MM.1S (cell line): ENCODE data around the gene NKX2-3.

Source experiments
- EZH2 ChIP-seq: fragments of 300-600 bp; sonication (generic); optimal IDR thresholded peaks from 2 replicates; pipeline ENCODE3; 2017; ENCODE audit warnings: low read depth, mild to moderate bottlenecking, antibody characterized with exemption, low read length, mixed read lengths
- TF ChIP-seq, protein P1 (sequence below): fragments of 300-600 bp; sonication (generic); IDR thresholded peaks from 2 replicates; pipeline ENCODE4 v1.5.1; 2016; ENCODE audit warnings: antibody characterized with exemption, low read length, mixed read lengths

DNA sequence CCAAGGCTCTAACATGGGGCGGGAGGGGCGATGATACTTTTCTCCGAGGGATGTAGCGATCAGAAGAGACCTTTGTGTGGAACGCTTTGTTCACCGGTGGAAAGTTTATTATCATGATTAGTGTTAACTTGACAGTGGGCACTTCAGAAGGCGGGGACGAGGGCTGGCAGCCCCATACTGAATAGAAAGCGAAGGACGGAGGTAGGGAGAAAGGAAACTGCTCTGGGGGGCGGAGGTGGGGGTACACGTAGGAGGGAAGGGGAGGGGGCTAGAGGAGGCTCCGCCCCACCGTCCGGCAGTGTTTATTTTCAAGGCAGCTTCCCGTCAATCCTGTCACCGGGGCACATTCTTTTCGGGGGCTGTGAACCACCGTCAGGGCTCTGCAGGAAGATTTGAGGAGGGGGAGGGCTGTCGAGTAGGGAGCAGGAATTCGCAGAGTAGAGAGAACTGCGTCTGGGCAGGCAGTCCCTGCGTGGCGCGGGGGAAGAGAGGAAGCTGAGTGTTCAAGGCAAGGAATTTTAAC is 9.4 kb upstream of the NKX2-3 start:
- TF ChIP-seq, protein P1, sequence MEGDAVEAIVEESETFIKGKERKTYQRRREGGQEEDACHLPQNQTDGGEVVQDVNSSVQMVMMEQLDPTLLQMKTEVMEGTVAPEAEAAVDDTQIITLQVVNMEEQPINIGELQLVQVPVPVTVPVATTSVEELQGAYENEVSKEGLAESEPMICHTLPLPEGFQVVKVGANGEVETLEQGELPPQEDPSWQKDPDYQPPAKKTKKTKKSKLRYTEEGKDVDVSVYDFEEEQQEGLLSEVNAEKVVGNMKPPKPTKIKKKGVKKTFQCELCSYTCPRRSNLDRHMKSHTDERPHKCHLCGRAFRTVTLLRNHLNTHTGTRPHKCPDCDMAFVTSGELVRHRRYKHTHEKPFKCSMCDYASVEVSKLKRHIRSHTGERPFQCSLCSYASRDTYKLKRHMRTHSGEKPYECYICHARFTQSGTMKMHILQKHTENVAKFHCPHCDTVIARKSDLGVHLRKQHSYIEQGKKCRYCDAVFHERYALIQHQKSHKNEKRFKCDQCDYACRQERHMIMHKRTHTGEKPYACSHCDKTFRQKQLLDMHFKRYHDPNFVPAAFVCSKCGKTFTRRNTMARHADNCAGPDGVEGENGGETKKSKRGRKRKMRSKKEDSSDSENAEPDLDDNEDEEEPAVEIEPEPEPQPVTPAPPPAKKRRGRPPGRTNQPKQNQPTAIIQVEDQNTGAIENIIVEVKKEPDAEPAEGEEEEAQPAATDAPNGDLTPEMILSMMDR, result no peak
- TF ChIP-seq EZH2, result no peak
